NCI-H2107 treated with DMSO at 0.1 percent for 48 hours (cell line): ENCODE results near the gene RYR1.
"Not testable (repeated sequence)": the region's sequence is repeated elsewhere in the genome, so short reads cannot be mapped to it uniquely, and the experiment has no call there.

Experiments used
- DNase-seq: peaks from one replicate; lab custom pipeline; 2025; ENCODE audit not compliant: unreplicated experiment; lab: John Stamatoyannopoulos, UW

Gene RYR1

GRCh38 chr19:38425810-38426466 lies 7.6 kb upstream of the RYR1 start, which contains the start of gene RASGRP4:
RASGRP4 (minus strand) TSS chr19:38426219; CDS start chr19:38426091, 128 bp downstream.
- no peak for DNase-seq

DNA sequence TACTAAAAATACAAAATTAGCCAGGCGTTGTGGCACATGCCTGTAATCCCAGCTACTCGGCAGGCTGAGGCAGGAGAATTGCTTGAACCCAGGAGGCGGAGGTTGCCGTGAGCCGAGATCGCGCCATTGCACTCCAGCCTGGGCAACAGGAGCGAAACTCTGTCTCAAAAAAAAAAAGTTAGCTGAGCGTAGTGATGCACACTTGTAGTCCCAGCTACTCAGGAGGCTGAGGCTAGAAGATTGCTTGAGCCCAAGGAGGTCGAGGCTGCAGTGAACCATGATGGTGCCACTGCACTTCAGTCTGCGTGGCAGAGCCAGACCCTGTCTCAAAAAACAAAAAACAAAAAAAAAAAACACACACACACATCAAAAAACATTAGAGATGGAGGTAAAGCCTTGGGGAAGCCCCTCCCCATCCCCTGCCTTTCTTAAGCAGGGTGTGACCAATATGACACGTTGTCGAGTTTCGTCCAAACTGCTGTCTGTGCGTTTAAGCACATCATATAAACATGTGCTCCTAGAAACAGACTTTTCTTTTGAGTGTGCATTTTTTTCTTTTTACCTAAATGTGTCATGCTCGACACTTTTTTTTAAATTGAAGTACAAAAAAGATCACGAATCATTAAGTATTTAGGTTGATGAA lies 6.3 kb upstream of the RYR1 start:
- not testable (repeated sequence) for DNase-seq

DNA sequence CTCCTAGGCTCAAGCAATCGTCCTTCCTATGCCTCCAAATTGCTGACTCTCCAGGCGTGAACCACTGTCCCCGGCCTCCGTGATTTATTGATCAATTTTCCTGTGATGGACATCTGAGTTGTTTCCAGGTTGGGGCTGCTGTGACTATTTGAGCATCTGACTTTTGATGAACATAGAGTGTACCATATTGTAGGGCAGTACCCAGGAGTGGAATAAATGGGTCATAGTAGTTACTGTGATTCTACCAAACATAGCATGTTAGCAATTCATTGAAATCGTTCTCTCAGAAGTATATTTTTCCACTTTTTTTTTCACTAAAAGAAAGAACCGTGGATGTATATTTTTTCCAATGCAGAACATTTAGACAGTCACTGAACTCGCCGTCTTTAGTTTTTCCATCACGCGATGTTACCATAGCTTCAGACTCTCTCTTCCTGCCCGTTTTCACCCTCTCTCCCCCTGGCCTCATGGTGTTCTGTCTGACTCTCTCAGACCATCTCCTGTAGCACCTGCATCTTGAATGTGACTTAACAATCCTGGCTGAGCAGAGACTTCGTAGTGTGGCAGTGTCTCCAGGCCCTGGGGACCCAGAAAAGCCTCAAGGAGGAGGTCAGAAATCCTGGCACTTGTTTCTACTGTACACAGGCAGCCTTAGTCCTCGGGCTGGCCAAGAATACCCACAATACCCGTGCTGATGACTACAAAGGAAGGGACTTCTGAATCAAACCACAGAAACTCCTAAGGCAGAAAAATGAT lies 4.3 kb upstream of the RYR1 start:
- DNase-seq: no peak

- DNase-seq: no peak
Observed at GRCh38 chr19:38429811-38430156, 3.7 kb upstream of the RYR1 start.

GRCh38 chr19:38430931-38431330 lies 2.6 kb upstream of the RYR1 start:
- DNase-seq: no peak

DNA sequence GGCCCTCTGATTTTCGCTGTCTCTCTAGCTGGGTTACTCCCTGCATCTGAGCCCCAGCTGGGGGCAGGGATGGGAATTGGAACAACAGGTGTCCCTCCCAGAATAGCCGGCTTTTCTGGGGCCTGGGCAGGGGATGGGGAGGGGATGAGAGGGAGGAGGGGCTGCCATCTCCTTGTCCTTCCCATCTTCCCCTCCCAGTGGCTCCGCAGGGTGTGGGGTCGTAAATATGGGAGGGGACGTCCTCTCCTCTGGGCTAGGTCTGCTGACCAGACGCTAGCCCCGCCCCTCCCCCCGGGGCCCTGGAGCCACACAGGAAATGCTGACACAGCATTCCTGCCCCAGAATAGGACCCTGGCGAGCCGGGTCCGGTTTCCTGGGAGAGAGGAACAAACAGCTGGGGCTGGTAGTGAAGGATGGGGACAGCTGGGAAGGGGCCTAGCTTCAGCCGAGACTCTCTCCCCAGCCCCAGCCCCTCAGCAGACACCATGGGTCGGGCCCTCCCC lies 1.1 kb downstream of the RYR1 start:
- no peak for DNase-seq

GRCh38 chr19:38437295-38437694 lies 3.8 kb downstream of the RYR1 start:
- DNase-seq: no peak

- no peak for DNase-seq
Observed at GRCh38 chr19:38437917-38438316, 4.4 kb downstream of the RYR1 start.

DNA sequence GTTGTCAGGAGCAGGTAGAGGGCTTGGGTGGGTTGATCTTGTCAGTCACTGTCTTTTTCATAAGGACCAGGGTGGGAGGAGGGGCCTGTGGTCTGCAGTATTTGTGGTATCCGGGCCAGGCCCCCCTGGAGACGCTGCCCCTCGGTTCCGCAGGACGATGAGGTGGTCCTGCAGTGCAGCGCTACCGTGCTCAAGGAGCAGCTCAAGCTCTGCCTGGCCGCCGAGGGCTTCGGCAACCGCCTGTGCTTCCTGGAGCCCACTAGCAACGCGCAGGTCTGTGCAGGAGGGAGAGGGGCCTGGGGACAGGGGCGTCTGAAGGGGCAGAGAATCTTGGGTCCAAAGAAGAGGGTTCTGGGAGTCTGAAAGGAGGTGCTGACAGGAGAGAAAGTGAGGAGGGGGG lies 7.1 kb downstream of the RYR1 start:
- no peak for DNase-seq

DNA sequence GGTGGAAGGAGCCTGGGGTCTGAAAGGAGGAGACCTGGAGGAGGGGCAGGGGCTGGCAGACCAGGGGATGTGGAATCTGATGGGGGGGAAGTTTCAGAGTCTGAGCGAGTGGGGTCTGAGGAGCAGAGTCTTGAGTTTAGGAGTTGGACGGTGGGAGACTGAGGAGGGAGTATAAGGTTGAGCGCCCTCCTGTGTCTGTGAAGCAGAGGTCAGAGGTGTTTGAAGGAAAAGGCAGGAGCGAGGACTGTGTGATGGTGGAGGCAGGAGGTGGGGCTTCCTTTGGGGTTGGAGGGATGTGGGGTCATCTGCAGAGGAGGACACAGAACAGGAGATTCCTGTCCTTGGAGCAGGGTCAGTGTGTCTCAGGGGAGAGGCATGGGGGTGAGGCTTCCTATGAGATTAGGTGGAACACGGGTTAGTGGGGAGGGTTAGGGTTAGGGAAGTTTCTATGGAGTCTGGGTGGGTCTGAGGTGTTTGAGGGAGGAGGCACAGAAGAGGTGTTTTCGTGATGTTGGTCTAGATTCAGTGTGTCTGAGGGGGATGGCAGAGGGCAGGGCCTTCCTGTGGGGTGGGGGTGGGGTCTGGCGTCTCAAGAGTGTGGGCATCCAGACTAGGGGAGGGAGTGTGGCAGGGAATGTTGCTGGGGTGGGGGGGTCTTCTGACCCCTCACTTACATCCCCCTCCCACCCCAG lies 8.3 kb downstream of the RYR1 start:
- no peak for DNase-seq

DNA sequence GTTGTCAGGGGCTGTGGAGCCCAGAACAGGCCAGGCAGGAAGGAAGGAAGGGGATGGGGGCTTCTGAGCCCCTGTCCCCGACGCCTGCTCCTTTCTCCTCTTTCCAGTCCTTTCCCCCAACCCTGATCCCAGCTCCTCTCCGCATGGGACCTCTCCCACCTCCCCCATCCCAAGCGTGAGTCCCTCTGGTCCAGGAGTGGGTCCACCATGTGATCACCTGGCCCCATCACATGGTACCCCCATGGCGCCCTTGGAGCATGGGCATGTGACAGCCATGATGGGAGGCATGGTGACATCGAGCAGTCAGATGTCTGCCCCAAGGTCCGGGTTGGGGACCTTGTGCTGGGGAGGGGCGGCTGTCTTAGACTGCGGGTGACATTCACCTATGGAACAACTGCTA lies 9.2 kb downstream of the RYR1 start:
- no peak for DNase-seq

DNA sequence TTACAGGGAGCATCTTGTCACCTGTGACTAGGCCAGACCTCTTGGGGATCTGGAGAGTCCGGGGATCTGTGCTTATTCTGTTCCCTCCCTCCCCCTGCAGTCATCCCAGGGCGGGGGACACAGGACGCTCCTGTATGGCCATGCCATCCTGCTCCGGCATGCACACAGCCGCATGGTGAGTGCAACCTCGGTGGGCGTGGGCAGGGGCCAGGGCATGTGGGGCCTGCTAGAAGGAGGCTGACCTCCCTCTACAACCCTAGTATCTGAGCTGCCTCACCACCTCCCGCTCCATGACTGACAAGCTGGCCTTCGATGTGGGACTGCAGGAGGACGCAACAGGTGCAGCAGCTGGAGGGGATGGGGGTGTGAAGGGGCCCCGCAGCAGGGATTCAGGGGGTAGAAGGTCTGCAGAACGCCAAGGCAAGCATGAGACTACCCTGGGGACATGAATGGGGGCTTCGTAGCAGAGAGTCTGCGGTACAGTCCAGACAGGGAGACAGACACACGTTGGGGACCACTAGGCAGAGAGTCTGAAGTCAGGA lies 10.0 kb downstream of the RYR1 start:
- DNase-seq: no peak

DNA sequence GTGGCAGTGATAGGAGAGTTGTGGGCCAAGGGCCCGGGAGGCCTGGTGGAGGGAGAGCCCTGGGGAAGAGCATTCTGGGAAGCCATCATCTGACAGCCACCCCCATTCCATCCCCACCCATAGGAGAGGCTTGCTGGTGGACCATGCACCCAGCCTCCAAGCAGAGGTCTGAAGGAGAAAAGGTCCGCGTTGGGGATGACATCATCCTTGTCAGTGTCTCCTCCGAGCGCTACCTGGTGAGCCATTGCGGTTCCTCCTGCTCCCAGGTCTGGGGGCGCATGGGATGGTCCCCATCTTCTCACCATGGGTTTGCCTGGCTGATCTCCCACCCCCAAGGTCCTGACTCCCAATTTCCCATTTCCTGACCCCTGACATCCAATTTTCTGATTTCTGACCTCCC lies 10.5 kb downstream of the RYR1 start:
- no peak for DNase-seq

DNA sequence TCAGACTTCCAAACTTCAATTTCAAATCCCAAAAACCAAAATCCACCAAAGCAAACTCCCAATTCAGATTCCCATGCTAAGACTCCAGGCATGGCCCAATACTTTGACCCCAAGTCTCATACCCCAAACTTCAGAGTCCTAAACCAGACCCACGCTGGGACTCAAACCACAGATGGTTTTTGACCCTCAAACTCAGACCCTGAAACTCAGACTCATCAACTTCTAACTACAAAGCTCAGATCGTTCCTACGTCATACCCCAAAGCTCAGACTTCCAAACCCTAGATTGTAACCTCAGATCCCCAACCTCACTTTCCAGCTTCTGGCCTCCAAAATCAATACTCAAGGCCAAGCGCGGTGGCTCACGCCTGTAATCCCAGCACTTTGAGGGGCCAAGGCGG lies 11.9 kb downstream of the RYR1 start:
- no peak for DNase-seq

DNA sequence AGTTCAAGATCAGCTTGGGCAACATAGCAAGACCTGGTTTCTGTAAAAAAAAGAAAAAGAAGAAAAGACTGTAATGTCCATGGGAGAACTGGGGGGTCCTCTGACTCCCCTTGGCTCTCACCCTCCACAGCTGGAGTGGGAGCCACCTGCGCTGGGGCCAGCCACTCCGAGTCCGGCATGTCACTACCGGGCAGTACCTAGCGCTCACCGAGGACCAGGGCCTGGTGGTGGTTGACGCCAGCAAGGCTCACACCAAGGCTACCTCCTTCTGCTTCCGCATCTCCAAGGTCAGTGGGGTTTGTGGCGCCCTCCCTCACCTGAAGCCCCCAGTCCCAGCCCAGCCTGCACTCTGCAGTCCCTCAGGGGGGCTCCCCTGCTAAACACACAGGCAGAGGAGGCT lies 14.7 kb downstream of the RYR1 start:
- DNase-seq: no peak

DNA sequence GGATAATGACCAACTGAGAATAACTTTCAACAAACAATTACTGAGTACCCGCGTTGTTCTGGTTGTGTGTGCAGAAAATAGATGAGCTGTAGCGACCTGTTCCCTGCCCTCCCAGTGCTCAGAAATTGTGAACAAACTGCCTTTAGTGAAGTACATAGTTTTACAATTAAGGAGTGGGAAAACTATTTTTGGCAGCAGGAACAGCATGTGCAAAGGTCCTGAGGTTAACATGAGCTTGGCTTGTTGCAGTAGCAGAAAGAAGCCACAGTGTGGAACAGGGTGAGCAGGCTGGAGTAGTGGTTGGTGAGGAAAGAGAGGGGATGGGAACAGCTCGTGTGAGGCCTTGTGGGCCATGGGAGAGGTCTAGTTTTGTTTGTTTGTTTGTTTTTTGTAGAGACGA lies 16.0 kb downstream of the RYR1 start:
- no peak for DNase-seq

GRCh38 chr19:38451036-38451435 lies 17.5 kb downstream of the RYR1 start:
- DNase-seq: no peak

DNA sequence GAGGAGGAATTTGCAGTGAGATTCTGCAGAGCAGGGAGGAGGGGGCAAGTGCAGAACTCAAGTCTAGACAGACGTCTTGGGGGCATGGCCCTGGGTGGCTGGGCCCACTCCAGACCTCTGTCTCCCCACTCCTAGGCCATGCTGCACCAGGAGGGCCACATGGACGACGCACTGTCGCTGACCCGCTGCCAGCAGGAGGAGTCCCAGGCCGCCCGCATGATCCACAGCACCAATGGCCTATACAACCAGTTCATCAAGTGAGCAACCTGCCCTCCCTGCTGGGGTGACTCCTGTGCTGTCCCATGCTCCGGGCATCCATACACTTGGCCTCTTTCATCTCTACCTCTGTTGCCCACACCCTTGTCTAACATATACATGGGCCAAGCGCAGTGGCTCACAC lies 18.1 kb downstream of the RYR1 start:
- DNase-seq: no peak

- DNase-seq: no peak
Observed at GRCh38 chr19:38452430-38453366, 19.2 kb downstream of the RYR1 start.

- DNase-seq: no peak
Observed at GRCh38 chr19:38453596-38453995, 20.1 kb downstream of the RYR1 start.
